WTC11 (cell line): ENCODE results near the gene UCN. TPM values are rescaled to one million over a fixed set of nuclear protein-coding genes. Genes with fewer than 3 reads are reported as not detected.
A peak's percentile ranks its signal among the peaks of the same experiment; 100 is the strongest.
"Not testable (repeated sequence)": the region's sequence is repeated elsewhere in the genome, so short reads cannot be mapped to it uniquely, and the experiment has no call there.

ENCODE experiments used
- ATAC-seq: fragments of 200-7000 bp; cut with Tn5 transposase; 2 replicates; pipeline ENCODE4 v1.10.0; 2021; ENCODE audit warnings: mild to moderate bottlenecking, moderate library complexity
- CTCF ChIA-PET: fragments of 300-600 bp; sonication (Branson Sonifier 250); formaldehyde crosslinking; loops from one replicate; lab custom pipeline; 2021; ENCODE audit warnings: antibody characterized with exemption; lab: Charles Lee
- POLR2A ChIA-PET: fragments of 350-600 bp; sonication (Branson Sonifier 250); formaldehyde crosslinking; loops from one replicate; lab custom pipeline; 2021; ENCODE audit warnings: antibody characterized with exemption; lab: Charles Lee
- DNase-seq: peaks from one replicate; pipeline ENCODE4 v3.0.0; 2021; ENCODE audit warnings: low spot score
- H3K27ac Mint-ChIP-seq: 2 replicates; pipeline ENCODE4 v1.8.0; 2021; ENCODE audit warnings: mixed read lengths
- H3K27me3 Mint-ChIP-seq: 2 replicates; pipeline ENCODE4 v1.8.0; 2021; ENCODE audit warnings: low read depth, mild to moderate bottlenecking, moderate library complexity, mixed read lengths
- H3K36me3 Mint-ChIP-seq: 2 replicates; pipeline ENCODE4 v1.8.0; 2021; ENCODE audit warnings: mixed read lengths
- H3K4me1 Mint-ChIP-seq: 2 replicates; pipeline ENCODE4 v1.8.0; 2022; ENCODE audit warnings: mixed read lengths
- H3K4me3 Mint-ChIP-seq: 2 replicates; pipeline ENCODE4 v1.8.0; 2021; ENCODE audit warnings: mild to moderate bottlenecking, moderate library complexity, mixed read lengths
- H3K9me3 Mint-ChIP-seq: 2 replicates; pipeline ENCODE4 v1.8.0; 2021; ENCODE audit warnings: mixed read lengths
- E2F5 ChIP-seq: sonication (generic); formaldehyde crosslinking; IDR thresholded peaks from 2 replicates; pipeline ENCODE4 v1.8.1; 2022; ENCODE audit warnings: mild to moderate bottlenecking, moderate library complexity, missing genetic modification reagents
- ESRRA ChIP-seq: sonication (generic); formaldehyde crosslinking; IDR thresholded peaks from 2 replicates; pipeline ENCODE4 v1.8.1; 2022; ENCODE audit warnings: mild to moderate bottlenecking, missing genetic modification reagents, borderline replicate concordance
- JAZF1 ChIP-seq: fragments of 250-450 bp; sonication (Bioruptor Pico); IDR thresholded peaks from 2 replicates; pipeline ENCODE4 v1.9.0; 2021; ENCODE audit warnings: moderate library complexity, mild to moderate bottlenecking, inconsistent platforms
- MAX ChIP-seq: sonication (generic); formaldehyde crosslinking; IDR thresholded peaks from 2 replicates; pipeline ENCODE4 v1.8.0; 2022; ENCODE audit warnings: mild to moderate bottlenecking, missing genetic modification reagents
- MXD4 ChIP-seq: fragments of 250-450 bp; sonication (Bioruptor Pico); IDR thresholded peaks from 2 replicates; pipeline ENCODE4 v1.8.0; 2021; ENCODE audit warnings: mild to moderate bottlenecking, moderate library complexity, borderline replicate concordance
- MYBL2 ChIP-seq: sonication (generic); formaldehyde crosslinking; IDR thresholded peaks from 2 replicates; pipeline ENCODE4 v1.8.1; 2023; ENCODE audit warnings: mild to moderate bottlenecking, moderate library complexity, missing genetic modification reagents
- NFATC4 ChIP-seq: fragments of 250-450 bp; sonication (Bioruptor Pico); IDR thresholded peaks from 2 replicates; pipeline ENCODE4 v1.9.0; 2021; ENCODE audit warnings: mild to moderate bottlenecking
- NFYB ChIP-seq: sonication (generic); formaldehyde crosslinking; conservative IDR thresholded peaks from 2 replicates; pipeline ENCODE4 v1.8.0; 2022; ENCODE audit warnings: low read depth, missing genetic modification reagents
- NR2C2 ChIP-seq: sonication (generic); formaldehyde crosslinking; IDR thresholded peaks from 2 replicates; pipeline ENCODE4 v1.8.0; 2022; ENCODE audit warnings: mild to moderate bottlenecking, missing genetic modification reagents
- RORB ChIP-seq: fragments of 250-450 bp; sonication (Bioruptor Pico); IDR thresholded peaks from 2 replicates; pipeline ENCODE4 v1.9.0; 2021; ENCODE audit warnings: mild to moderate bottlenecking
- SMAD3 ChIP-seq: sonication (generic); formaldehyde crosslinking; IDR thresholded peaks from 2 replicates; pipeline ENCODE4 v1.8.0; 2022; ENCODE audit warnings: missing genetic modification reagents, mild to moderate bottlenecking, borderline replicate concordance
- USF2 ChIP-seq: sonication (generic); formaldehyde crosslinking; IDR thresholded peaks from 2 replicates; pipeline ENCODE4 v1.8.1; 2023; ENCODE audit warnings: mild to moderate bottlenecking, missing genetic modification reagents, moderate library complexity
- ZNF121 ChIP-seq: sonication (generic); formaldehyde crosslinking; IDR thresholded peaks from 2 replicates; pipeline ENCODE4 v1.8.0; 2023; ENCODE audit warnings: missing genetic modification reagents
- ZNF232 ChIP-seq: sonication (generic); formaldehyde crosslinking; IDR thresholded peaks from 2 replicates; pipeline ENCODE4 v1.8.0; 2022; ENCODE audit warnings: mild to moderate bottlenecking, missing genetic modification reagents
- ZNF396 ChIP-seq: fragments of 250-450 bp; sonication (Bioruptor Pico); IDR thresholded peaks from 2 replicates; pipeline ENCODE4 v1.8.0; 2021; ENCODE audit warnings: mild to moderate bottlenecking, moderate library complexity, borderline replicate concordance
- total RNA-seq: library from RNA; stranded (reverse); gene quantifications from 3 replicates; pipeline ENCODE4 v1.2.3, GENCODE V29; 2021

UCN gene
- total RNA-seq, 1 experiment from 2014 or later = 0.68 TPM

GRCh38 chr2:27280826-27281225 lies 27.4 kb downstream of the UCN start:
- H3K4me1 Mint-ChIP-seq = peaks cover 36% of the 10 kb centered on the region
- no peaks in the 10 kb centered on the region for H3K9me3 Mint-ChIP-seq
- POLR2A ChIA-PET = no interaction called here
- no peak overlapping the region for H3K27ac Mint-ChIP-seq
- CTCF ChIA-PET = interaction anchor here (1.2 to 7.6 kb wide), 11 partner anchors 10 to 193 kb away, joined by 3 to 153 read pairs (median 11); partner anchors contain the start of genes ABHD1, ATRAID, KHK and SLC30A3
- no peaks in the 10 kb centered on the region for H3K36me3 Mint-ChIP-seq
- no peak overlapping the region for H3K4me3 Mint-ChIP-seq
- DNase-seq (no peak), ATAC-seq (no peak)
- no peaks in the 10 kb centered on the region; the same call in 1 of the 2 replicates for H3K27me3 Mint-ChIP-seq
- no peak for TF ChIP-seq USF2
- TF ChIP-seq ZNF121 (CRISPR knock-in tag) = no peak
- TF ChIP-seq MYBL2 (CRISPR knock-in tag) = no peak
- TF ChIP-seq NFATC4 (CRISPR knock-in tag) = no peak
- no peak for TF ChIP-seq NR2C2 (CRISPR knock-in tag)
- TF ChIP-seq JAZF1 = no peak
- TF ChIP-seq ZNF232 (CRISPR knock-in tag) = no peak
- no peak for TF ChIP-seq ZNF396 (CRISPR knock-in tag)

- DNase-seq (no peak), ATAC-seq (no peak)
- ChIA-PET POLR2A (no interaction called here), CTCF (interaction anchor here (0.7 to 7.6 kb wide), 5 partner anchors 16 to 32 kb away, joined by 4 to 153 read pairs (median 106); no protein-coding TSS in a partner anchor)
- no peak for TF ChIP-seq SMAD3 (CRISPR knock-in tag)
- H3K27me3 Mint-ChIP-seq = no peaks in the 10 kb centered on the region; the same call in 1 of the 2 replicates
- H3K4me3 Mint-ChIP-seq = no peak overlapping the region
- H3K27ac Mint-ChIP-seq = no peak overlapping the region
- H3K36me3 Mint-ChIP-seq = no peaks in the 10 kb centered on the region
- no peaks in the 10 kb centered on the region for H3K9me3 Mint-ChIP-seq
- H3K4me1 Mint-ChIP-seq = peaks cover 25% of the 10 kb centered on the region
These were observed 30.2 kb downstream of the UCN start for GRCh38 chr2:27278010-27278409.

- Mint-ChIP-seq H3K36me3 (no peaks in the 10 kb centered on the region), H3K4me1 (peaks cover 6% of the 10 kb centered on the region; the same call in 1 of the 2 replicates), H3K9me3 (no peaks in the 10 kb centered on the region), H3K27me3 (no peaks in the 10 kb centered on the region; the same call in 1 of the 2 replicates), H3K27ac (no peak within 1 kb of the TSS), H3K4me3 (no peak within 1 kb of the TSS)
- ChIA-PET CTCF (interaction anchor here (0.8 to 1.5 kb wide), 6 partner anchors 11 to 94 kb away, joined by 3 to 11 read pairs (median 5); partner anchors contain the start of gene EIF2B4), POLR2A (no interaction called here)
- no peak for TF ChIP-seq E2F5
- TF ChIP-seq MXD4 (CRISPR knock-in tag) = no peak
- no peak for TF ChIP-seq MAX (CRISPR knock-in tag)
- TF ChIP-seq ESRRA (CRISPR knock-in tag) = no peak
- no peak for TF ChIP-seq NFYB (CRISPR knock-in tag)
- no peak for TF ChIP-seq RORB (CRISPR knock-in tag)
- ATAC-seq = peak; percentile 49
- no peak for DNase-seq
These were observed 32.8 kb downstream of the UCN start, which contains the start of gene DNAJC5G for GRCh38 chr2:27275211-27276150. Gene DNAJC5G, plus strand, starts transcription at chr2:27275433. Its CDS starts 1,296 bp downstream, at chr2:27276729.

GRCh38 chr2:27272537-27273522 lies 35.4 kb downstream of the UCN start:
- not testable (repeated sequence) for H3K36me3 Mint-ChIP-seq, ATAC-seq, H3K9me3 Mint-ChIP-seq, DNase-seq, H3K4me1 Mint-ChIP-seq, H3K27me3 Mint-ChIP-seq, H3K4me3 Mint-ChIP-seq
- POLR2A ChIA-PET = interaction anchor here (0.7 to 1.5 kb wide), 2 partner anchors 10 to 186 kb away, joined by 3 read pairs; partner anchors contain the start of genes KHK and TRIM54
- CTCF ChIA-PET = interaction anchor here (0.6 to 4.1 kb wide), 11 partner anchors 8 to 814 kb away, joined by 3 to 34 read pairs (median 3); partner anchors contain the start of genes PREB and TRIM54
- peak overlapping the region; percentile 52; the same call in 1 of the 2 replicates for H3K27ac Mint-ChIP-seq
